GM21825 (cell line): ENCODE results near the gene LENG1.
"Not testable (repeated sequence)": the region's sequence is repeated elsewhere in the genome, so short reads cannot be mapped to it uniquely, and the experiment has no call there.

Experiments used
- ATAC-seq: cut with Tn5 transposase; IDR thresholded peaks from one replicate; pipeline ENCODE4 v1.9.1; 2021; ENCODE audit warnings: mild to moderate bottlenecking, moderate library complexity; ENCODE audit not compliant: unreplicated experiment

Gene LENG1

DNA sequence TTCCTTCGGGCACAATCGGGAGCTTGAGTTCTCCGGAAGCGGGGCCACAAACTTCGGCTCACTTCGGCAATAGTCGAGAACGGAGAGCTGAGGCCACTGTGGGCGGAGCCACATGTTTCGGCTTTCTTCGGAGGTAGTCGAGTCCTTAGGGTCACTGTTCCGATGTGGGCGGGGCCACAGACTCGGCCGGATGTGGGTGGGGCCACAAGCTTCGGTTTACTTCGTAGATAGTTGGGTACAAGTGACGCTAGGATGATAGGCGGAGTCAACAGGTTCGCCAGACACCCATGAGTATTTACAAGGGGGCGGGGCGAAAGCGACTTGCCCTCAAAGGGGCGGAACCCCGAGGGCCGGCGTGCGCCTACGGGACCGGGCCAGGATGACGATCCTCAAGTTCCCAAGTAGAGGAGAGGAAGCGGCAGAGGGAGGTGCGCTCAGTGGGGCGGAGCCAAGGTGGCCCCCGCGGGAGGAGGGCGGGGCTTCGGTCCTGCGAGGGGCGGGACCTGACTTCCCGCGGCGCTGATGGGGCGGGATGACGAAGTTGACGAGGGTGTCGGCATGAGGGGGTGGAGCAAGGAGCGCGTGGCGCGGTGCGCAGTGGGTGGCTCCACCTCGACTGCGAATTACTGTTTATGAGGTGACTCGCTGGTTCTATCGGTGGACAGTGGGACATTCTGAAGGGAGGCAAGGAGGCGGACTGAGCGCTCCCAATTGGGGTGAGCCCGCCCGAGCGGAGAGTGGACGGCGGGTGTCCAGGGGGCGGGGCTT is 30.4 kb upstream of the LENG1 start:
- peak; percentile 44 for ATAC-seq

DNA sequence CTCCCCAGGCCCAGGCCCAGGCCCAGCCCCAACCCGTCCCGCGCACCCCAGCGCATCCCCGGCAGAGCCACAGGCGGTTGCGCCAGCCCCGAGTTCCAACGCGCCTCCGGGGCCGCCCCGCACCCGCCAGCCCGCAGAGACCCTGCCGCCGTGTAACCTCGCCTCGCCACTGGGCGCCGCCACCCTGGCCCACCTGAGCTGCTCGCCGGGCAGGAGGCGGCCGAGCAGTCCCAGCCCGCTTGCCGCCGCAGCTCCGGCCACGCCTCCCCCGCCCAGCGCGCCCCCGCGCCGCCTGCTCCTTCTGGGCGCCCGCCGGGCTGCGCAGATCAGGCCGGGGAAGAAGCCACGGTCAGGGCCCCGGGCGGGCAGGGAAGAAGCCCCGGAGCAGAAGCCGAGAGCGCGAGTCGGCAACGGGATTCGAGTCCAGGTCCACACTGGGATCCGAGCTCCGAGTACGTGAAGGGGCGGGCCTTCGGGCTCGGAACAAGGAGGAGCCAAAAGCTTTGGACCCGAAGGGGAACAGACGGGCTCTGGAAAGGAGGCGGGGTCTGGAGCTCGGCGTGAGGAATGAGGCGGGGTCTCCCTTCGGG is 29.7 kb upstream of the LENG1 start, which contains the start of gene MBOAT7:
TSS of gene MBOAT7 (minus strand) at position 436 of the 590 bp plus-strand sequence. CDS start 1,072 bp downstream, outside the sequence.
- ATAC-seq = peak; percentile 14

DNA sequence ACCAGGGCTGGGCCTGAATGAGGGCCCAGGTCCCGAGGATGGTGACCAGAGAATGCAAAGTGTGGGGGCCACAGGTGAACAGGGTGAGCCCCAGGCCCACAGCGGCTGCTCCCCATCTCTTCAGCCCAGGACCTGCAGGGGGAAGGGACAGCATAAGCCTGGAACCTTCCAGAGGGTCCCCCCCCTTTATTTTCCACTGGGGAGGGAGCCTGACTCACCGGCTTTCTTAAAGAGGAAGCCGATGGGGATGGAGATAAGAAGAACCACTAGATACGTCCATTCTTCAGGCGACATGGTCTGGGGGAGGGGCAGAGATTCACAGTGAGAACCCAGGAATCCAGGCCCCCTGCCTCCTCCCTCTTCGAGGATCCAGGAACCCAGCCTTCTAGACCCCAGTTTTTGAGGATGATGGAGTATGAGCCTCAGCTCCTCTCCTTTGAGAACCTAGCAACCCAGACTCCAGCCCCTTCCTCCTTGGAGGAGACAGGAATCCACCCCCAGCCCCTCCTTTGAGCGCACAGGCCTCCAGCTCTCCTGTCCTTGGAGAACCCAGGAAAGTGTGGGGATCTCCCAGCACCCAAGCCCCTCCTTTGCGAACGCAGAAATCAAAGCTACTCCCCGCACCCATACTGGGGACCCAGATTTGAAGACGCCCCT is 28.8 kb upstream of the LENG1 start:
- no peak for ATAC-seq

DNA sequence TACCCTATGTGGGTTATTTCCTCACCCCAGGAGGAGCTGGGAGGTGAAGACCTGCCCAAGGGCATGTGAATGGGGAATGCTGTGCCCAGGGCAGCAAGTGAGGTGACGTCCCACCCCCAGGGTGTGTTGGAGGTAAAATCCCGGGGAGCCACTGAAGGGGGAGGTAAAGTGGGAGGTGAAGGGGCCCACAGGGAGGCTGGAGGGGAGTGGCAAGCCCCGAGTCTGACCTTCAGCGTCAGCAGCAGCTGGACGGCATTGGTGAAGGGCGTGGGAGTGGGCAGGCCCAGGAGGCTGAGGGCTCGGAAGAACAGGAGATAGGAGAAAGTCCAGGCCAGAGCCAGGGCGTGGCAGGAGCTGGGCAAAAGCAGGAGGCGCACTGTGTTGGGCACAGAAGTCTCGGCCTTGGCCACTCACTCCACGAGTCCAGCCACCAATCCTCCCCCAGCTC is 27.4 kb upstream of the LENG1 start:
- no peak for ATAC-seq

DNA sequence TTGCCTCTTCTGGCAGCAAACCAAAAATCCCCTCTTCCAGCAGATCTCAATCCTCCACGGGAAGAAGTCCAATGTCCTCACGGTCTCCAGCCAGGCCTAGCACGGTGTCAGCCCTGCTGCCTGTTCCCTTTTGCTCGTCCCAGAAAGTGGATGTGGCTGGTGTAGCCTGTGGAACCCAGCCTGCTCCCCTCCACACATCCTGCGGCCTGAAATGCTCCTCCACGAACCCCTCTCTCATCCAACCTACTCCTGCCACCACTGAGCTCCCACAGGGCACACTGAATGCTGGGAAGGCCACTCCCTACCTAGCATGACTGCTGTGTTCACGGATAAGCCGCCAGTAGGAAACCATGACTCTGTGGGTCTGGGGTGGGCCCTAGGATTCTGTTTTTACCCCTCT is 26.8 kb upstream of the LENG1 start:
- ATAC-seq = no peak

DNA sequence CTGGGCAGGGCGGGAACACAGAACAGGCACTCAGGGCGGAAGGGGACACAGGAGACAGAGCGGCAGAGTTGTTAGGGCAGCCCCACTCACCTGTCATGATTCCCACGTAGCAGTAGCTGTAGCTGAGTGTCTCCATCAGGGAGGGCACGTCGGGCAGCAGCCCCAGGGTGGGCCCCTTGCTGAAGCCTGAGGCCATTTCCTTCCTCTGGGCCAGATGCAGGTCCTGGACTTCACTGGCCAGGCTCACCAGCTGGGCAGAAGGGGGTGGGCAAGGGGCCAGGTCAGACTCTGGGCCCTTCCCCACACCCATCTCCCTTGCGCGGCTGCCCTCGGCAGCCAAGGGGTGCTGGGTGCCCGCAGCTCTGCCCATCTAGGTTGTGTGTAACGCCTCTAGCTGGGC is 23.9 kb upstream of the LENG1 start:
- no peak for ATAC-seq

DNA sequence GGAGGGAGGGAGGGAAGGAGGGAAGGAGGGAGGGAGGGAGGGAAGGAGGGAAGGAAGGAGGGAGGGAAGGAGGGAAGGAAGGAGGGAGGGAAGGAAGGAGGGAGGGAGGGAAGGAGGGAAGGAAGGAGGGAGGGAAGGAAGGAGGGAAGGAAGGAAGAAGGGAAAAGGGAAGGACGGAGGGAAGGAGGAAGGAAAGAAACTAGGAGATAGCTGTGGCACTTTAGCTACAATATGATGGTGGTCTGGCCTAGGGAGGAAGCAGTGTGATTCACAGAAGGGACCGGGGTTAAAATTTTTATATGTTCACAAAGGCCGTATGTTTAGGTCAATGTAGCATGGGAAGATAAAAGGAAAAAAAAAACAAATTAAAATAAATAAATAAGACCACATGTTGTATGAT is 22.4 kb upstream of the LENG1 start:
- not testable (repeated sequence) for ATAC-seq

DNA sequence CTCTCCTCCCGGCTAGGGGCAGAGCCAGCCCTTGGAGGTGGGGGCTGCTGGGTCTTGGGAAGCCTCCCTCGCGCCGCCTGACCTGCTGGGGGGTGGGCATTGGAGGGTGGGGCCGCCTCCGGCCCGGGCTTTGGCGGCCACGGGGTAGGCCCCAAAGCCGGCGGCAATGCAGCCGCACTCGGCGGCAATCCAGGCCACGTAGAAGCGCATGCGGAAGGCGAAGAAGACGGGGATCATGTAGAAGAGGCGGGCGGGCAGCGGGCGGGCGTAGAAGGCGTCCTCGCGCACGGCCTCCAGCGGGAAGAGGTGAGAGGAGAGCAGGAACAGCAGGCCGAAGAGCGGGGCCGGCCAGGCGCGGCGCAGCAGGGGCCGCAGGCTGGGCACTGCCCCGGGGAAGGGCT is 21.2 kb upstream of the LENG1 start:
- no peak for ATAC-seq

DNA sequence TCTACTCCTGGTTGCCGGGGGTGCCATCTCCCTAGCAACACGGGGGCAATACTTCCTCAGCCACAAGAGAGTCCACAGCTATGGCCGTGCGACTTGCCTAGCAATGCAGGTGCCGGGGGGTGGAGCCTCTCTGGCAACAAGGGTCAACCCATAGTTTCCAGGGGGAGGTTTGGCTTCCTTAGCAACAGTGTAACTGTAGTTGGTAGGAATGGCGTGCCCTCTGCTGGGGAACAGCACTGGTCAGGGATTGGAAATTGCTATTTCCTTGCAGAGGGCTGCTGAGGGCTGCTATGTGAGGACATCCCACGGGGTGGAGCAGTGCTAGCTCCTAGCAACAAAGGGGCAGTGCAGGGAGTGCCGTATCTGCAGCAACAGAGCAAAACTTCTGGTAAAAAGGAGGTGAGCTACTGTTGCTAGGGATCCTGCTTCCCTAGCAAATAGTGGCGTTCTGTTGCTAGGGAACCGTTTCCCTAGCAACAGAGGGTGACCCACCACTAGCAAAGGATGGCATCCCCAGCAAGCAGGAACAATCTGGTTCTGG is 20.5 kb upstream of the LENG1 start:
- no peak for ATAC-seq

DNA sequence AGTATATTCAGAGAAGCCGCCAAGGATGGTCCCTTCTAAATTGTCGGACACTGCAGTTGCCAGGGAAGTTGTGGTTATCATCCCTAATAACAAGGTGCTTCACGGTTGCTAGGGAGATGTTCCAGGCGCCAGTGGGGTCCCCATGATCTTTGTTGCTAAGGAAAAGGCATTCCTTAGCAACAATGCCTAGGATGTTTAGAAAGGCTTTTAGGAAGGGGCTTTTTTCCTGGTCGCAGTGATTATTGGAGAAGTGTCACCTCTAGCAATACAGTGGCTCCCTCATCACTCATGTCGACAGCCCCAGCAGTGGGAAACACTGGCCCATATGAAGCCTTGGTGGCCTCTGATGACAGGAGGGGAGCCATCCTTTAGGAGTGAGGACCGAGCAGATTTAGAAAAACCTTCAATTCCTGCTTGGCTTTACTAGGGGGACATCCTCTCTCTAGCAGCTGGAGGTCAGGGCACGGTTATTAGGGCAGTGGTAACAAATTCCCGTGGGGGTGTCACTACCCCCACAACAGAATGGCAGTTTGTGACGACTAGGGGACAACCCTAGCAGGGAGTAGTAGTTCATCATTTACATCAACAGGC is 19.8 kb upstream of the LENG1 start:
- no peak for ATAC-seq

DNA sequence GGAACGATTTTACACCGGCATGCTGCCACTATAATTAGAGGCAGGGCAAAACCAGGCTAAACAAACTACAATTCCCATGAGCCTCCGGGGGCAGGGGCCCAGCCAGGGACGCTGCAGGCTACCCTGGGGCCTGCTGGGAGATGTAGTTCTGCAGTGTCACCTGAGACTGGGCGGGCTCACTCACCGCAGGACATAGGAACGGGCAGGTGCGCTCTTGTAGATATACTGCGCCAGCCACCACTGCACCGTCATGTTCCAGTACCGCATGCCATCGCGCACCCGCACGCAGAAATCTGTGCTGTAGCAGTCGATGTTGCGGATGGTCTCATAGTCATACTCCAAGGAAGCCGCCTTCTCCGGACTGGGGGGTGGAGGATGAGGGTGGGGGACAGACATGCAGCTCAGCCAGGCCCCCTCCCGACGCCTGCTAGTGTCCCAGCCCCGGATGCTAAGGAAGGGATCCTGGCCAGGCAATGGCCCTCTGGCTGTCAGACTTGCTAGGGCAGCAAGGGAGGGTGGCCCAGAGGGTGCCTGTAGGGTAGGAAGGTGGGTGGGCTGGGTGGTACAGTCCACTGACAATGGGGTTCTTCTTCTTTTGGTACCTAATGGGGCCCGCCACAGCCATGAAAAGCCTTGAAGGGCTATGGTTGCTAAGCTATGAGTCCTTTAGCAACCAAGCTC is 19.2 kb upstream of the LENG1 start:
- no peak for ATAC-seq

DNA sequence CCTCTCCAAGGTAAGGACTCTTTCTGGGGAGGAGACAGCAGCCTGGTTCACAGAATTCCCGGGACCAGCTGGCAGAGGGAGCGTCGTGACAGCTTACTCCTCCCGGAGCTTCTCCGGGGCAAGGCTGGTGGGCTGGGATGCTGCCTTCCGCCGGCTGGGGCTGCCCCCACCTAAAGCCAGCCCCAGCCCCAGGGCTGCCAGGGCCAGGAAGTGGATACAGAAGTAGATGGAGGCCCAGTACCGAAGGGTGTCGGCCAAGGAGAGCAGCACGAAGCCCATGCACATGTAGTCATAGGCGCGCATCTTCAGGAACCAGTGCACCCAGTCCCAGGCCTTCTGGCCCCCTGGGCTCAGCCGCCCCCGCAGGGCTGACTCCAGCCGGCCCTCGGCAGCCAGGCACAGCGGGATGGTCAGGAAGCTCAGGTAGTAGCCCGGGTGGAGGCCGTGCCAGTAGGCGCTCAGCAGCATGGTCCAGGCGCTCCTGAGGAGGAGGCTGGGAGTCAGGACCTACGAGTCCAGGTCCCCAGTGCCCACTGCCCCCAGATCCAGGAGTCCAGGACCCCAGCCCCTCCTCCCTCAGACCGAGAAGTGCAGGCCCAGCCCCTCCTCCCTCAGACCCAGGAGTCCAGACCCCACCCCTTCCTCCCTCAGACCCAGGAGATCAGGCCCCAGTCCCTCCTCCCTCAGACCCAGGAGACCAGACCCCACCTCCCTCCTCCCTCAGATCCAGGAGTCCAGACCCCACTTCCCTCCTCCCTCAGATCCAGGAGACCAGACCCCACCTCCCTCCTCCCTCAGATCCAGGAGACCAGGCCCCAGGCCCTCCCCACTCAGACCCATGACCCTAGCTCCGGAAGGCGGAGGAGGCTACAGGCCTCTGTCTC is 14.7 kb upstream of the LENG1 start:
- ATAC-seq = no peak

DNA sequence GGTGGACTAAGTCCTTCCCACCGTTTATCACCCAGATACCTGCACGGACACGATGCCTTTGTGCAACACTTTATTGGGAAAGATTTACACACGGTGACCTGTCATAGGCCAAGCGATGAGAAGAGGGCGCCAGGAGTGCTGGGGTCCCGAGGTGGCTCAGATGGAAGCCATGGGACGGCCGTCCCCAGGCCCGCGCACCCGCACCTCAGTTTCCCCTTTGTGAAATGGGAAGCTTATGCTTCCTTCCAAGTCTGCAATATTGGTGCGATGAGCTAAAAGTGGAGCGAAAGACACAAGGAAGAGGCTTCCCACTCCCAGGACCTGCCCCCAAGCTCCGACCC is 13.8 kb upstream of the LENG1 start:
- ATAC-seq = no peak

DNA sequence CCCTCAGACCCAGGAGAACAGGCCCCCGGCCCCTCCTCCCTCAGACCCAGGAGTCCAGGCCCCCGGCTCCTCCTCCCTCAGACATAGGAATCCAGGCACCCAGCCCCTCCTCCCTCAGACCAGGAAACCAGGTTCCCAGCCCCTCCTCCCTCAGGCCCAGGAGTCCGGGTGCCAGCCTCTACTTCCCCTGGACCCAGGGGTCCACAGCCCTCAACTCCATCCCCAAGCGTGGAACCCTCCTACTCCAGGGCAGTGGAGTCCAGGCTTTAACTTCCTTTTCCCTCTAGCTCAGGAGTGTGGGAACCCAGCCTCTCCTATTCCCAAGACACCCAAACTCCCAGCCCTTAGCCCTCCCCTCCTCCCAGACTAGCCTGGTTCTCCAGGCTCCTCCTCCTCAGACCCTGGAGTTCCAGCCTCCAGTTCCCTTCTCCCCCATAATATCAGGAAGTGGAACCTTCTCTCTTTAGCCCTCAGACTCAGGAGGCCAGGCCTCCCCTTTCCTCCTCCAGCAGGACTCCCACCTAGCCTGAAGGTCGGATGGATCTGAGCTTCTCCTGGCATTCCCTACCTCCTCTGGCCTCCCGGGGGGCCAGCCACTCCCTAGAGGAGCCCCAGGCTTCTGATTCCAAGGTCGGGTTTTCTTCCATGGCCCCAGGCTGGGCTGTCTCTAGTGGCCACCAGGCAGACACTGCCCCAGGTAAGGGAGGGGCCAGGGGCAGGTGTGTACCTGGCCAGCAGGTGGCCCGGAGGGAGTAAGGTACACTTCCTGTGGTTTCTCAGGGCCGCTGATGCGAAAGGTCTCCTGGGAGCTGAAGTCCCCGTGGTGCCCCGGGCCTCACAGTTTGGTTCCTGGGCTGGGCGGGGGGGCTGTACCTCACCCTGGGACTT is 13.2 kb upstream of the LENG1 start, which contains the start of gene TMC4:
TSS of gene TMC4 (minus strand) at position 690 of the 888 bp plus-strand sequence. CDS start at position 647, 43 bp downstream.
- no peak for ATAC-seq

DNA sequence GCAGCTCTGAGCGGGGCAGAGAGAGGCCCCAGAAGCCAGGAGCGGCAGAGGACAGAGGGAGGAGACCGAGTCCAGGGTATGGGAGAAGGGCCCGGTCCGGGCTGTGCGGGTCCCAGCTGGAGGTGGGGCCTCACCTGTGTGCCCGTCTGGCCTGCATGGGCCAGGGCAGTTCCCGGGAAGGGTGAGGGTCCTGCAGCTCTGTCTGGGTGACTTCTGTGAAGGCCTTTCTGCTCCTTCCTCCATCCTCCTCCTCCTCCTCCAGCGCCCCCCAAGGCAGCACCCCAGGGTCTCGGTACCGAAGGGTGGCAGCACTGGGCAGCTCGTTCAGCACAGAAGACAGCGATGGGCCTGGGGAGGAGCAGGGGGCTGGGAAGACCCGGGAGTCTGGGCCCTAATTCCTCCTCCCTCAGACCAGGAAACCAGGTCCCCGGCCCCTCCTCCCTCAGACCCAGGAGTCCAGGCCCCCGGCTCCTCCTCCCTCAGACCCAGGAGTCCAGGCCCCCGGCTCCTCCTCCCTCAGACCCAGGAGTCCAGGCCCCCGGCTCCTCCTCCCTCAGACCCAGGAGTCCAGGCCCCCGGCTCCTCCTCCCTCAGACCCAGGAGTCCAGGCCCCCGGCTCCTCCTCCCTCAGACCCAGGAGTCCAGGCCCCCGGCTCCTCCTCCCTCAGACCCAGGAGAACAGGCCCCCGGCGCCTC is 12.4 kb upstream of the LENG1 start:
- not testable (repeated sequence) for ATAC-seq

DNA sequence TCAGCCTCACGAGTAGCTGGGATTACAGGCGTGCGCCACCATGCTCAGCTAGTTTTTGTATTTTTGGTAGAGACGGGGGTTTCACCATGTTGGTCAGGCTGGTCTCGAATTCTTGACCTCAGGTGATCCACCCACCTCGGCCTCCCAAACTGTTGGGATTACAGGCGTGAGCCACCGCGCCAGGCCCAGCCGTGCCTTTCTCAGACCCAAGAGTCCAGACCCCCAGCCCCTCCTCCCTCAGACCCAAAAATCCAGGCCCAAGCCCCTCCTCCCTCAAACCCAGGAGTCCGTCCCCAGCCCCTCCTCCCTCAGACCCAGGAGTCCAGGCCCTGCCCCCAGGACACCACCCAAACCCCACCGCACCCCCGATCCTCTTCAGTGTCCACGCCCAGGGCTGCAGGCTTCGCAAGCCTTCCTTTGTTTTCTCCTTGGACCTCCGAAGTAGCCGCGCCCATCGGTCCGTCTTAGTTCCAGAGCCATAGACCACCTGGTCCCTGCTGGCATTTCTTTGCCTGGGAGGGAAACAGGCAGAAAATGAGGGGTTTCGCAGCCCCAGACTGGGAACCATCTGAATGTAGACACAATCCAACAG is 9.7 kb upstream of the LENG1 start:
- ATAC-seq = no peak

DNA sequence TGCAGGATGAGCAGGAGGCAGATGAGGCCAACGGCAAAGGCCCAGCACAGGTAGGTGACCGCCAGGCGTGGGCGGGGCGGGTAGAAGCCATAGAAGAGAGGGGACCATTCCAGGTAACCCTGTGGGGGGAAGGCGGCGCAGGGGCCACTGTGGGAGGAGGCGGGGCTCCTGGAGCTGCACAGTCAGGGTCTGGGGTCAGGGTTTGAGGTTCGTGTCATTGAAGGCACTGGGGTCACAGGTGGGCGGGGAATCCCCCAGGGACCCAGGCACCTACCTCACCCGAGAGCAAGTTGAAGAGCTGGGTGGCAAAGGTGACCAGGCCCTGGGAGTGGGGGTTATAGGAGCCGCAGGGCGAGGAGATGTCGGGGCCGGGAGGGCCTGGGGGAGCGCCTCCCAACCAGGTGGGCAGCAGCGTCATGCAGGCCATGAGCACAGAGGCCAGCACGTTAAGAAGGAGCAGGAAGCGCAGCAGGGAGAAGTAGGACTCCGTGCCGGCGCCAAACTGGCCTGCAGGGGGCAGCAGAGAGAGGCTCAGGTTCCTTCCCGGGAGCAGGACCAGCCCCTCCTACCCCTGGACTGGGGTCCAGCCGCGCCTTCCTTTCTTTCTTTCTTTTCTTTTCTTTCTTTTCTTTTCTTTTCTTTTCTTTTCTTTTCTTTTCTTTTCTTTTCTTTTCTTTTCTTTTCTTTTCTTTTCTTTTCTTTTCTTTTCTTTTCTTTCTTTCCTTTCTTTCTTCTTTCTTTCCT is 8.8 kb upstream of the LENG1 start:
- ATAC-seq = no peak
